K562 (cell line): ENCODE results near the gene MPZL1. TPM values are rescaled to one million over a fixed set of nuclear protein-coding genes. Genes with fewer than 3 reads are reported as not detected.
A peak's percentile ranks its signal among the peaks of the same experiment; 100 is the strongest.

ENCODE experiments used
- ATF3 ChIP-seq, 2 experiments: fragments of 450-650 bp in 1 of 2; sonication (generic) in 1 of 2; formaldehyde crosslinking in 1 of 2; IDR thresholded peaks in 1 of 2; conservative IDR thresholded peaks in 1 of 2; 2 replicates each; pipeline versions ENCODE4 v1.6.1 to v1.8.1; 2016 to 2023; ENCODE audit warnings: mild to moderate bottlenecking in 2 of 2, moderate library complexity in 2 of 2, inconsistent platforms in 1 of 2, missing genetic modification reagents in 1 of 2
- BACH1 ChIP-seq: fragments of 200-800 bp; sonication (Bioruptor generic); IDR thresholded peaks from 2 replicates; pipeline ENCODE4 v1.6.1; 2016; ENCODE audit warnings: missing genetic modification characterization, missing compliant biosample characterization
- CSDE1 ChIP-seq, 2 experiments: fragments of 450-650 bp; IDR thresholded peaks; 2 replicates each; pipeline ENCODE4 v1.6.1; 2016; ENCODE audit warnings: mild to moderate bottlenecking in 1 of 2
- FOXP4 ChIP-seq: sonication (generic); formaldehyde crosslinking; IDR thresholded peaks from 2 replicates; pipeline ENCODE4 v1.8.0; 2022; ENCODE audit warnings: mild to moderate bottlenecking, missing genetic modification reagents, borderline replicate concordance
- GTF2F1 ChIP-seq: IDR thresholded peaks from 2 replicates; pipeline ENCODE4 v1.6.1; 2011; ENCODE audit warnings: low read depth, low read length, improper control_type of control experiment
- HBP1 ChIP-seq: fragments of 450-650 bp; formaldehyde crosslinking; IDR thresholded peaks from 2 replicates; pipeline ENCODE4 v1.4.0; 2022; ENCODE audit warnings: missing genetic modification characterization
- HMBOX1 ChIP-seq: sonication (generic); IDR thresholded peaks from 2 replicates; pipeline ENCODE4 v1.6.1; 2016
- HNRNPL ChIP-seq: fragments of 200-400 bp; formaldehyde crosslinking; IDR thresholded peaks from 2 replicates; pipeline ENCODE4 v1.6.1; 2017; ENCODE audit warnings: low read depth, mild to moderate bottlenecking, low read length
- RBM14 ChIP-seq: fragments of 200-400 bp; formaldehyde crosslinking; IDR thresholded peaks from 2 replicates; pipeline ENCODE4 v1.6.1; 2018; ENCODE audit warnings: low read depth, mild to moderate bottlenecking, low read length, moderate library complexity, borderline replicate concordance; ENCODE audit not compliant: insufficient read depth
- RREB1 ChIP-seq: fragments of 250-450 bp; sonication (Bioruptor Pico); IDR thresholded peaks from 2 replicates; pipeline ENCODE4 v1.4.0; 2020
- ZBTB11 ChIP-seq, 3 experiments: fragments of 200-800 bp in 1 of 3; fragments of 250-450 bp in 1 of 3; fragments of 450-650 bp in 1 of 3; sonication (Bioruptor Pico) in 1 of 3; sonication (Bioruptor generic) in 1 of 3; formaldehyde crosslinking in 1 of 3; IDR thresholded peaks; 2 replicates each; pipeline versions ENCODE4 v1.6.1 to v1.8.0; 2016 to 2022; ENCODE audit warnings: mild to moderate bottlenecking in 2 of 3, missing genetic modification characterization in 2 of 3, missing compliant biosample characterization in 1 of 3, moderate library complexity in 1 of 3
- polyA plus RNA-seq, 8 experiments: library from polyadenylated mRNA; depleted of rRNA in 4 of 8; stranded (reverse) in 5 of 8; unstranded in 3 of 8; fragments of >200 nt; fragmentation: Nextera tagmentation in 2 of 8; fragmentation: Illumina TruSeq in 1 of 8; extraction: Ambion mirVana in 2 of 8; extraction: Trizol in 1 of 8; gene quantifications; 2 replicates each; pipeline versions ENCODE4 v1.2.1 to v1.2.3, GENCODE V29; 2011 to 2014; ENCODE audit warnings: inconsistent platforms in 1 of 8, missing spikeins in 1 of 8
- total RNA-seq, 7 experiments: library from RNA; depleted of rRNA in 6 of 7; stranded (reverse); fragments of >200 nt in 6 of 7; fragmentation: Illumina TruSeq in 2 of 7; extraction: Trizol in 2 of 7; gene quantifications; 2 replicates each; pipeline versions ENCODE4 v1.2.1 to v1.2.3, GENCODE V29; 2011 to 2021; ENCODE audit warnings: low replicate concordance in 1 of 7

MPZL1 gene
- total and polyA plus RNA-seq, 9 of the 15 experiments (the other 6 are each of a cell fraction or from before 2014, with no cell fraction given), result 14.5 to 153 (median 66.5) TPM

GRCh38 chr1:167761400-167761799 lies 39.6 kb downstream of the MPZL1 start (continued):
- no peak for TF ChIP-seq RREB1
- TF ChIP-seq HNRNPL, result no peak
- TF ChIP-seq ATF3 (IDR thresholded peaks at IDR 0.05), result no peak
- TF ChIP-seq ATF3 (CRISPR knock-in tag; conservative IDR thresholded peaks at IDR 0.05), result no peak
- TF ChIP-seq RBM14, result no peak
- peak; percentile 93 for TF ChIP-seq HMBOX1
- no peak for TF ChIP-seq FOXP4 (CRISPR knock-in tag)
- no peak for TF ChIP-seq GTF2F1
- TF ChIP-seq HBP1 (CRISPR knock-in tag), result no peak
- TF ChIP-seq BACH1, result no peak
- TF ChIP-seq CSDE1 (IDR thresholded peaks at IDR 0.05), result no peak
- no peak for TF ChIP-seq ZBTB11 (CRISPR knock-in tag; IDR thresholded peaks at IDR 0.05)
